Glomerular visceral epithelial cell (primary cell): ENCODE results near the gene FGD6.
A peak's percentile ranks its signal among the peaks of the same experiment; 100 is the strongest.
"Not testable (repeated sequence)": the region's sequence is repeated elsewhere in the genome, so short reads cannot be mapped to it uniquely, and the experiment has no call there.

Experiments used
- DNase-seq: peaks from one replicate; pipeline ENCODE4 v3.0.0-alpha.2; 2016; ENCODE audit errors: extremely low spot score

FGD6 gene

GRCh38 chr12:95217377-95218149 lies at the start of gene FGD6, which contains the start of gene VEZT:
Gene FGD6 (minus strand): TSS chr12:95217467. CDS start chr12:95217240, 227 bp downstream.
Gene VEZT (plus strand): TSS chr12:95217807. CDS start chr12:95217851, 44 bp downstream.
- DNase-seq: peak; percentile 99

- no peak for DNase-seq
Observed at GRCh38 chr12:95266254-95266653, 49.0 kb upstream of the FGD6 start.

- no peak for DNase-seq
Observed at GRCh38 chr12:95265765-95266164, 48.5 kb upstream of the FGD6 start.

GRCh38 chr12:95262808-95263207 lies 45.5 kb upstream of the FGD6 start:
- DNase-seq: peak; percentile 1

GRCh38 chr12:95261109-95261508 lies 43.8 kb upstream of the FGD6 start:
- DNase-seq: no peak

- DNase-seq: no peak
Observed at GRCh38 chr12:95259368-95259767, 42.1 kb upstream of the FGD6 start.

GRCh38 chr12:95258803-95259202 lies 41.5 kb upstream of the FGD6 start:
- no peak for DNase-seq

GRCh38 chr12:95258151-95258550 lies 40.9 kb upstream of the FGD6 start:
- DNase-seq: no peak

- no peak for DNase-seq
Observed at GRCh38 chr12:95257541-95257940, 40.3 kb upstream of the FGD6 start.

- no peak for DNase-seq
Observed at GRCh38 chr12:95253386-95253785, 36.1 kb upstream of the FGD6 start.

GRCh38 chr12:95248604-95249360 lies 31.5 kb upstream of the FGD6 start:
- DNase-seq: no peak

GRCh38 chr12:95248095-95248494 lies 30.8 kb upstream of the FGD6 start:
- DNase-seq: no peak

GRCh38 chr12:95244350-95244749 lies 27.1 kb upstream of the FGD6 start:
- DNase-seq: no peak

- no peak for DNase-seq
Observed at GRCh38 chr12:95243497-95244183, 26.4 kb upstream of the FGD6 start.

- no peak for DNase-seq
Observed at GRCh38 chr12:95241761-95242506, 24.7 kb upstream of the FGD6 start.

GRCh38 chr12:95241138-95241537 lies 23.9 kb upstream of the FGD6 start:
- DNase-seq: not testable (repeated sequence)

- DNase-seq: no peak
Observed at GRCh38 chr12:95240556-95240955, 23.3 kb upstream of the FGD6 start.

- DNase-seq: not testable (repeated sequence)
Observed at GRCh38 chr12:95239835-95240234, 22.6 kb upstream of the FGD6 start.

- no peak for DNase-seq
Observed at GRCh38 chr12:95239216-95239615, 21.9 kb upstream of the FGD6 start.

GRCh38 chr12:95238150-95238549 lies 20.9 kb upstream of the FGD6 start:
- no peak for DNase-seq

- DNase-seq: no peak
Observed at GRCh38 chr12:95237315-95237714, 20.0 kb upstream of the FGD6 start.

- DNase-seq: not testable (repeated sequence)
Observed at GRCh38 chr12:95235621-95236020, 18.4 kb upstream of the FGD6 start.
